Stimulated activated CD8-positive, alpha-beta memory T cell treated with anti-CD3 and anti-CD28 coated beads, Interleukin-12 subunit alpha, Interleukin-12 subunit beta, amount 100 ng/mL, for 4 hours (primary cell): Measurements from ENCODE around the gene QRICH1.

Experiments
- DNase-seq: peaks from one replicate; pipeline ENCODE4 v3.0.0-alpha.2; 2020; ENCODE audit warnings: low read depth

Gene QRICH1

DNA sequence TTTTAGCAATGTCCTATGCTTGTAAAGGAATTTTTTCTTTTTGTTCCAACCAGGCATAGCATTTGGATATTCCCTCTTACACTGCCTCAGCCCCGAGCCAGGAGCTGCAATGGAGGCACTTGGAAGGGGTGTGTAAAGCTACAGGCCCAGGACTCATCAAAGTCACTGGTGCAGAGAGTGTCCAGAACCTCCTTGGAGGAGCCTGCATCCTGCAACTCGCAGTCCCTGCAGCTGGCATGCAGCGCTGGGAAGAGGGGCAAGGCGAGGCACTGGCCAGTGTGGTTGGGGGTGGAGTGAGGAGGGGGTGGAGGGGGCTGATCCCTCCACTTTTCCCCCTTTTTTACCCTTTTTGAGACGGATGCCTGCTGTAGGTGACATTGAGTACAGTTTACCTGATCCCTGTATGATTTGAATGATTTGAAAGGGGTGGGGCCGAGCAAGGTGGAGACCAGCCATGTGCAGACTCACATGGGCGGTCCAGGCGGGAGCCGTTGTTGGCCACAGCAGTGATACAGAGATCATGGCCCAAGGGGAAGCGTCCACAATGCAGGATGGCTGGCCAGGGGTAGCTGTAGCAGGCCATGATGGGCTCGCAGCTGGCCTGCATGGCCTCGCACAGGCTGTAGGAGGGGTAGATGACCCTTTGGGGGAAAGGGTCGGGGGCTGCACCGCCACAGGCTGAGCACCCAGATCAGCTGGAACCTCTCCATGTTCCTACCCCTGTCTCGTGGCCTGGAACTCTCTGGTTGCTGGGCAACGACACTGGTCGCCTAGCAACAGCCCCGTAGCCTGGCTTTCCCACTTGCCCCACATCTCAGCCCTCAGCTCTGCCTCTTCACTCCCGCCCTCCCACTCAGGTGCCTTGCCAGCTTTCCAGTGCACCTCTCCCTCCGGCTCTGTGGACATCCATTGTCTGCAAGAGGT lies 95.9 kb downstream of the QRICH1 start:
- DNase-seq, result no peak

DNA sequence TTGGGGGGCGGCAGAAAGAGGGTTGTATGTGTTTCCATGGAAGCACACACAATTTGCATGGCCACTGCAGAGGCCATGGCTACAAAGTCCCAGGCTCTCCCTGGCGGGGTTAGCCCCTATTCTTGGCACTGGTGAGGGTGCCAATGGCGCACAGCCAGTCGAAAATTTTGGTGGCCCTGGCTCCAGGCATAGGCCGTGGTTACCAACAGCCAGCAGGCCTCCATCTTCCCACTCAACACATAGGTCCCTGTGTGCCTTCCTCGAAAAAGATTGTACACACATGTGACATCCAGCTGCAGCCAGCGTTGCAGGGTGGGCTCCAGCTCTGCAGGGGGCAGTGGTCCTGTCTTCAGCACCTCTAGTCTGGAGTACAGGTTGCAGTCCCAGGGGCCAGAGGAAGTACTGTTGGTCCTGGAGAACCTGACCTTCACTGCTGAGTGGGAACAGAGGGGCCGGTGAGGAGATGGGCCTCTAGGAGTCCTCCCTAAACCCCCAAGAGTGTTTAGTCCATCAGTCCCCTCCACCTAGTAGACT lies 96.7 kb downstream of the QRICH1 start:
- no peak for DNase-seq

DNA sequence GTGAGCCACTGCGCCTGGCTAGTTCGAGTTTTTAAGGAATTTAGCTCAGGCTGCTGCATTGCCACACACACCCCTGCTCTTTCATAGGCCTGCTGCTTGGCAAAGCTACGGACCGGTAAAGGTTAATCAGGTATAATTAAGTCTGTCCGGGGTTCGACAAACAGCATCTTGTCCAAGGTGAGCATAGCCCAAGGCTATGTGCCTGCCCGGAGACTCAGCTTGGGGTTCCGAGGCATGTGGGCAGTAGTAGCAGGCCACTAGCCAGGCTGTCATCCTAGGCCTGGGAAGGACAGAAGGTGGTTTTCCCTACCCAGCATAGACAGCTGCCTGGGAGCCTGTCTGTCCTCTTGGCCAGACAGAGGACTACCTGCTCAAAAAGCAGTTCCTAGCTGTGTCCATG lies 97.2 kb downstream of the QRICH1 start:
- no peak for DNase-seq

DNA sequence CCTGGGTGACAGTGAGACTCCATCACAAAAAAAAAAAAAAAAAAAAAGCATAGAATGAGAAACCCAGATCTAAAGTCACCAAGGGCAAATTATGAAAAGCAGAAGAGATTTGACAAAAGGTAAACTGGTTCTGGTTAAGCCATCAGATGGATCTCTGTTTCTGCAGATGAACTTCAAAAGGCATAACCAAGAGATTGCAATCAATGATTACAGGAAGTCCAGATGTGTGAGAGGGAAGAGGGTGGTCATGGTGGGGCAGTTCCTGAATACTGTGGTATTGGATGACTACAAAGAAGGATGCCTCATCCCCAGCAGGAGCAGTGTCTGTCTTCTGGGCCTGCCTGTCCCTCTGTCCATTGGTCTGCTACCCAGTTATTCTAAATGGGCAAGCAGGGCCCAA lies 100.0 kb downstream of the QRICH1 start:
- DNase-seq, result no peak

DNA sequence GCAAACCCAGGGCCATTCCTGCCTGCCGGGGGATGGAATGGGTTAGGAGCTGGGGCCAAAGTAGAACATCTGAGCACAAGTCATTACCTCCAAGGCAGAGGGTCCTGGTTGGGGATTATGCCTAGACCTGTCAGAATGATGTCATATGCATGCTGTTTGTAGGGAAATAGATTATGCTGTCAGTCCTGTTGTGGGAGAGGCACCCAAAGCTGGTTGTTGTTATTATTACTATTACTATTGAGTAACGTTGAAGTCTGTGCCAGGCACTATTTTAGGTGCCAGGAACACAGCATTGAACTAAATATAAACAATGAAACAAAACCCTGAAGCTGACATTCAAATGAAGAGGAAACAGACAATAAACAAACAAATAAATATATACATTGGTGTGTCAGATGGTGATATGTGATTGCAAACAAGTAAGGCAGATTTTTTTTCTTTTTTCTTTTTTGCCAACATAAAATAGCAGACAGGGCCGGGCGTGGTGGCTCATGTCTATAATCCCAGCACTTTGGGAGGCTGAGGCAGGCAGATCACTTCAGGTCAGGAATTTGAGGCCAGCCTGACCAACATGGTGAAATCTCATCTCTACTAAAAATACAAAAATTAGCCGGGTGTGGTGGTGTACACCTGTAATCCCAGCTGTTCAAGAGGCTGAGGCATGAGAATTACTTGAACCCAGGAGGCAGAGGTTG lies 101.9 kb downstream of the QRICH1 start:
- no peak for DNase-seq

DNA sequence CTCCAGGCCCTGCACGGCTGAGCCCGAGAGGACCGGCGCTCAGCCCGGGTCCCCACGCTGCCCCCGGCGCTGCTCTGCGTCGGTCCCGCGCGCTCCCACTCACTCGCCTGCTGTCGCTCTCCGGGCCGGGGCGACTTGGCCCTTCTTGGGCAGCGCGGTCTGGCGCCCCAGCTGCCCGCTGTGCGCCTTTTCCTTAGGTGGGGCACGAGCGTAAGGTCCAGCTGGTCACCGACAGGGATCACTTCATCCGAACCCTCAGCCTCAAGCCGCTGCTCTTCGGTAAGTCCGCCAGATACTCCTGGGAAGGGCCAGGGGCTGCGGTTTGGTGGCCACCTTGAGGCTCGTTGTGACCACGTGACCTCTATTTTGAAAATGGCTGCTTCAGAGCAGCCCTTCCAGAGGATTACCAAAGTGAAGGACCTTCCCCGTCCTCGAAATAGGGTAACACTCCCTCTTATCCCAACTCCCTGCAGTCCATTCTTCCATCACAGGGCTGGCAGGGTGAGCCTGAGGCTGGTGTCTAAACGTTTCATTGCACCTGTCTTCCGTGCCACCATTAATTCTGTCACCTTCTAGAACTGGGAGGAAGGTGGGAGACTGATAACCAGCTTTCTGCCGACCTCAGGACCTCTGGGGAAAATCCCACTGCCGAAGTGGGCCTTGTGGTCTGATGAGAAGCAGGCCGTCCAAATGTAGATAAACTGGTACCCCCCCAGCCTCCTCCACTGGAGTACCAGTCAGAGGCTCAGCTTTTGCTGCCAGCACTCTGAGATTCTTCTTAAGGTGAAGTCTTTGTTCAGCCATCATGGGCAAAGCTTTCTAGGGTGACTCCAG lies 103.0 kb downstream of the QRICH1 start:
- DNase-seq, result peak; percentile 15

DNA sequence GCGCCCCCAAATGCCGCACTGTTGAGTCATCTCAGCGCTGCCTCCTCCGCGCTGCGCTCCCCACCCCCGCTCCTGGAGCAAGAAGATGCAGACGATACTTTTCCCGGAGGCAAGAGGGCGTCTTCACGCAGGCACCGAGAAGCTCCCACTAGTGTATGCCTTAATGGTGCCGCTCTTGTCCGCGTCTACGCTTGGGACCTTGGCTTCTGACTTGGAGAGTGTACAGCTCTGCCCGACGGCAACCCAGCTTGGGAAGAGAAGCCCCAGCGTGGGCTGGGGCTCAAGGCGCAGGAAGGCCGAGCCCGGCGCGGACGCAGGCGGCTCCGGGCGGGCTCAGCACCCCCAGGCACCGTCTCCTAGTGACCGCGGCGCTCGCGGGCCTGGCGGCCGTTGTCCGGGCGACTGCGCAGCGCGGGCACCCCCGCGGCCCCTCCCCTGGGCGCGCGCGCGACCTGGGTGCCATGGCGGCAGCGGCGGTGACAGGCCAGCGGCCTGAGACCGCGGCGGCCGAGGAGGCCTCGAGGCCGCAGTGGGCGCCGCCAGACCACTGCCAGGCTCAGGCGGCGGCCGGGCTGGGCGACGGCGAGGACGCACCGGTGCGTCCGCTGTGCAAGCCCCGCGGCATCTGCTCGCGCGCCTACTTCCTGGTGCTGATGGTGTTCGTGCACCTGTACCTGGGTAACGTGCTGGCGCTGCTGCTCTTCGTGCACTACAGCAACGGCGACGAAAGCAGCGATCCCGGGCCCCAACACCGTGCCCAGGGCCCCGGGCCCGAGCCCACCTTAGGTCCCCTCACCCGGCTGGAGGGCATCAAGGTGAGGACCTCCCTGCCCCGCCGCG lies 103.9 kb downstream of the QRICH1 start, which contains the start of gene P4HTM:
TSS of gene P4HTM (plus strand) at position 446 of the 840 bp plus-strand sequence. CDS start at position 462, 16 bp downstream.
- DNase-seq, result peak; percentile 78

DNA sequence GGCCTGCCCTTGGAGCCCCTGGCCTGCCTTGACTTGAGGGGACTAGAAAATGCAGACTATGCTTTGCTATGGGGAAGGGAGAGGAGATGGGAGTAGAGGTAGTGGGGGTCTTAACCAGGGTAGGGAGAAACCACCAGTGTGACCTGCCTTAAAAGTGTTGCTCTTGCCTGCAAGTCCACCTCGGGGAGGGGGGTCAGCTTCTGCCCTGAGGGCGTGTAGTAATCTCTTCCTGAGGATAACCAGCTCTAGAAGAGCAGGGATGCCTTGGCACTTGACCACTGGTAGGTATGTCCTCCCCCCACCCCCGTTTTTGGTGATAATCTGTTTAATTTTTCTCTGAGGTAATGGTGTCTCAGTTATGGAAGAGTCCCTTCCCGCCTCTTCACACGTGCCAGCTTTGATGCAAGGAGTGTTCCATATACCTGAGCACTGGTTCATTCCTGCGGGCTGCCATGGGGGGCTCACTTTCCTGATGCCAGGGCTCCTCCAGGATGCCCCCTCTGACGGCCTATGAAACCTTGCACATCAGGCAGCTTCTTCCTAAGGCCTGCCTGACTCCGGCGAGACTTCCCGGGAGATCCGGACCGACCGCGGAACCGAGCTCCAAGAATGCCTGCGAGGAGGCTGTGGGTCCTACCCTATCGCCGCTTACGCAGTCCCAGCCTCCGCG lies 104.6 kb downstream of the QRICH1 start:
- no peak for DNase-seq

DNA sequence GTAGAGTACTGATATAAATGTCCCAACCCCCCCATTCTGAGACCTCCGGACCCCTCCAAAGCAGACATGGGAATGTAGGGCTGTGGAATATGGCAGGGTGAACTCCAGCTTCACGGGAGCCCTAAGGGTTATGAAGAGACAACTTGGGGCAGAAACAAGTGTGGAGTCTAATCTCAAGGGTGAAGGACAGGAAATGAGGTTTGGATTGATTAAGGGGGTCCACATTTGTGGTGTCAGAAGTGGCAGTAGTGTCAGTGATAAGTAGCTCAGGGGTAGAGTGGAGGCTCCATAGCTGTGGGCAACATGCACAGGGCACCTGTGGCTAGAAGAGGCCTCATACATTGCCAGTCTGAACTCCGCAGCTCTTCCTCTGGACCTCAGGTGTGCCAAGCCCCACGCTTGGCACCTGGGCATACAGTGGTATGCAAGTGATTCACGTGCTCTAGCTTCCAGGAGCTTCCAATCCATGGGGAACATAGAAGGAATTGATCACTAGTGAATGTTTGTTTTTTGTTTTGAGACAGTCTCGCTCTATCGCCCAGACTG lies 108.0 kb downstream of the QRICH1 start:
- DNase-seq, result no peak

DNA sequence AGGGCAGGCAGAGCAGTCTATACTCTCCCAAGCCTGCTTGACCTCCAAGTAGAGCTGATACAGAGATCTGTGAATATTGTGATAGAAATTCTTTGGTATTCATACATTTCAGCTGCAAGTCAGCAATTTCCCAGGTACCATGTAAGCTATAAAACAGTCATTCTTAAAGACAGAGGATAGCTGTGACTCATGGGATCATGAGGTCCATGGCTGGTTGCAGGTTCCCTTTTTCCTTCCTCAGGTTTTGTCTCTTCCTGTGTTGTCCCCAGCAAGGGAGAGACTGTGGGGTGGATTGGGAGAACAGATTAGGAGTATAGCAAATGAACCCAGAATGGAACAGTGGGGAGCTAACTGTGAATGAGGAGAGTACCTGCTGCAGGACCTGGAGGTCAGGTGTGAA lies 109.2 kb downstream of the QRICH1 start:
- no peak for DNase-seq

DNA sequence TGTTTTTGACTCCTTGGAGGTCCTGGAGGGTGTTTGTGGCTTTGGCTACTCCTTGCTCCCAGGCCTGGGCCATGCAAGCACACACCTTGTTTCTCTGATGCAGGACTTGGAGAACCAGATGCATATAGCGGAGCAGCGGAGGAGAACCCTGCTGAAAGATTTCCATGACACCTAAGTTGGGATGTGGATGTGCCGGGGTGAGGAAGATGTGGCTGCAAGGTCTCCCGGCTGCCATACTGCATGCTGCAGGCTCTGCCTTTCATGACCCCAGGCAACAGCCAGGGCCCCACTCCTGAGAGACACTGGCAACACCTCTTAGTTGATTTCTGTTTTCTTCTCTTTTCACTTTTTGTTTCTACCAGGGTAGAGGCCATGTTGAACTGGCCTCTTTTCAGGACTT lies 110.8 kb downstream of the QRICH1 start:
- no peak for DNase-seq

DNA sequence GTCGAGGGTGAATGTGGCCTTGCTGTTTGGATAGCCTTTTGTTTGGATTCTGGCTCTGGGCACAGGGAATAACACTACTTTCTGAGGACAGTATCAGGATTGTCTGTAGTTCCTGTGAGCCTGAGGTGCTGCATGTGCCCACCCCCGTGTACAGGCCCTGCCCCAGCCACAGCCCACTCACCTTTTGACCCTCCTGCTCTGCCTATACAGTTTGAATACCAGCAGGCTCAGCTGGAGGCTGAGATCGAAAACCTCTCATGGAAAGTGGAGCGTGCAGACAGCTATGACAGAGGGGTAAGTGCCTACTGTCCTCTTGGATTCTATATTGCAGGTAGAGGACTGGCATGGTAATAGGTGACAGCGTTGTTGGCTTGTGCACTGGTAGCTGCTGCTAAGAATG lies 111.2 kb downstream of the QRICH1 start:
- no peak for DNase-seq

DNA sequence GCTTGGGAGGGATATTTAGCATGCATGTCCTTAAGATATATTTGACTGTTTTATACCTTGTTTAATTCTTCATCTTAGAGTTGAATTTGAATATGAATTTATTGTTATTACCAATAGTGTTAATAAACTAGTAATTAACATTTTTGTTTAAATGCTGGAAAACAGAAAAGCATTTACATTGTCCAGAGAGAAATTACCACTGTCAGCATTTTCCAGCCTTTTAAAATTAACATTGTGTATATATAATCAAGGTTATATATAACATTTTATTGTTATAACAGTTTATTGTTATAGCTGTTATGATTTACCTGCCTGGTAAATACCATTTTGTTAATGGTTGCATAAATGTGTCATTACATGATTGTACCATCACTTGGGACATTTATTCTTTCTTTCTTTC lies 111.9 kb downstream of the QRICH1 start:
- no peak for DNase-seq

DNA sequence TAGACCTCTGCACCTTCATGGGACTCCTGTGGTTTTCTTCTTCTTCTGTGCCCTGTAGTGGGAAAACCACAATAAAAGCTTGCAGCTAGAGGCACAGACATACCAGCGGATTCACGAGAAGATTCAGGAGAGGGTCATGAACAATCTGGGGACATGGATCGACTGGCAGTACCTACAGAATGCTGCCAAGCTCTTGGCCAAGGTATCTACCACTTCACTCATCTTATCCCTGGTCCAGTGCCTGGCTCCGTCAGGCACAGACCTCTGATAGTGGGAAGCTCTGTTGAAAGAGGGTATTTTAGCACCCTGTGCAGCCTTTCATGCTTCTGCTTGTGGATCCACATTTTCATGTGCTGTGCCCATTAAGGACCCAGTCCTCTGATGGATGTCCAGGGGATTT lies 113.6 kb downstream of the QRICH1 start:
- no peak for DNase-seq
